Measurements from ENCODE around the gene CBFA2T3.

GRCh38 chr16:88857728-88858339 lies 119.2 kb downstream of the CBFA2T3 start:
- TF ChIP-seq SIN3A (conservative IDR thresholded peaks at IDR 0.05 in 1 of 2, IDR thresholded peaks at IDR 0.05 in 1 of 2; ENCODE audit: low read depth in 1 of 2, low read length in 2 of 2) = peak in 1 of 2 experiments; percentile 75; a peak in 2 of 4 replicates
- TF ChIP-seq POLR2AphosphoS5 (IDR thresholded peaks at IDR 0.05; ENCODE audit: low read depth, low read length) = no peak
- no peak for TF ChIP-seq ATF2 (IDR thresholded peaks at IDR 0.05; ENCODE audit: low read length)
- TF ChIP-seq CTCF (IDR thresholded peaks at IDR 0.05; ENCODE audit: control extremely low read depth in 1 of 3, insufficient read depth in 1 of 3, low read depth in 1 of 3, low read length in 3 of 3) = peak; percentile 60 to 76 (median 73)
- TF ChIP-seq ZNF274 (IDR thresholded peaks at IDR 0.05; ENCODE audit: borderline replicate concordance, extremely low read depth, low read length) = no peak
- TF ChIP-seq POLR2A (IDR thresholded peaks at IDR 0.05; ENCODE audit: control extremely low read depth in 1 of 2, low read depth in 2 of 2, low read length in 2 of 2) = no peak
- TF ChIP-seq USF2 (IDR thresholded peaks at IDR 0.05; ENCODE audit: low read length) = no peak
- TF ChIP-seq TCF12 (IDR thresholded peaks at IDR 0.05; ENCODE audit: low read depth, low read length) = no peak
- no peak for TF ChIP-seq RNF2 (IDR thresholded peaks at IDR 0.05; ENCODE audit: borderline replicate concordance, low read depth, low read length, missing control alignments, poor library complexity, severe bottlenecking)
- TF ChIP-seq CEBPB (IDR thresholded peaks at IDR 0.05; ENCODE audit: low read depth, low read length) = no peak
- no peak for TF ChIP-seq EP300 (IDR thresholded peaks at IDR 0.05; ENCODE audit: borderline replicate concordance in 1 of 2, low read depth in 2 of 2, low read length in 2 of 2)
- TF ChIP-seq E2F6 (IDR thresholded peaks at IDR 0.05) = no peak
- no peak for TF ChIP-seq GABPA (IDR thresholded peaks at IDR 0.05; ENCODE audit: borderline replicate concordance, insufficient read depth, low read length)
